Measurements from ENCODE around the gene SARS2.

DNA sequence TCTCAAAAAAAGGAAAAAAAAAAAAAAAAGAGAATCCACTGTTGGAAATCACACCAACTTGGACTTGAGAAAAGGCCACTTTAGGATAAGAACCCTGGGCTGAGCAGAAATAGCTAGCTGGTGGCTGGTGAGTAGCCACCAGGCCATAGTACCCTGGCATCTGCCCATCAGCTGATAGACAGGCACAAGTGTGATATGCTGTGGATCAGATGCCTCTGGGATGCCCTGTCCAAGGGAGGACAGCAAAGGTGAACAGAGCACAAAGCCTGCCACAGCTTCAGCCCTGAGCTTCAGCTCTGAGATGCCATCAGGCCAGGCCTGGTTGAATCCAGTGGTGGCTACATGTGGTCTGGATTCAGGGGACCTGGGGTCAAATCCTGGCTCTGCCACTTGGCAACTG lies 39.9 kb downstream of the SARS2 start:
- TF ChIP-seq POLR2A (IDR thresholded peaks at IDR 0.05) (no peak), POLR2AphosphoS5 (IDR thresholded peaks at IDR 0.05; ENCODE audit: insufficient read depth in 1 of 2, low read depth in 1 of 2) (no peak)
- TF ChIP-seq, protein P1, sequence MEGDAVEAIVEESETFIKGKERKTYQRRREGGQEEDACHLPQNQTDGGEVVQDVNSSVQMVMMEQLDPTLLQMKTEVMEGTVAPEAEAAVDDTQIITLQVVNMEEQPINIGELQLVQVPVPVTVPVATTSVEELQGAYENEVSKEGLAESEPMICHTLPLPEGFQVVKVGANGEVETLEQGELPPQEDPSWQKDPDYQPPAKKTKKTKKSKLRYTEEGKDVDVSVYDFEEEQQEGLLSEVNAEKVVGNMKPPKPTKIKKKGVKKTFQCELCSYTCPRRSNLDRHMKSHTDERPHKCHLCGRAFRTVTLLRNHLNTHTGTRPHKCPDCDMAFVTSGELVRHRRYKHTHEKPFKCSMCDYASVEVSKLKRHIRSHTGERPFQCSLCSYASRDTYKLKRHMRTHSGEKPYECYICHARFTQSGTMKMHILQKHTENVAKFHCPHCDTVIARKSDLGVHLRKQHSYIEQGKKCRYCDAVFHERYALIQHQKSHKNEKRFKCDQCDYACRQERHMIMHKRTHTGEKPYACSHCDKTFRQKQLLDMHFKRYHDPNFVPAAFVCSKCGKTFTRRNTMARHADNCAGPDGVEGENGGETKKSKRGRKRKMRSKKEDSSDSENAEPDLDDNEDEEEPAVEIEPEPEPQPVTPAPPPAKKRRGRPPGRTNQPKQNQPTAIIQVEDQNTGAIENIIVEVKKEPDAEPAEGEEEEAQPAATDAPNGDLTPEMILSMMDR (IDR thresholded peaks at IDR 0.05), result no peak

Measured in vagina (tissue), 2 donors.